ENCODE results near the gene LRP8.
A peak's percentile ranks its signal among the peaks of the same experiment; 100 is the strongest.

Gene LRP8

DNA sequence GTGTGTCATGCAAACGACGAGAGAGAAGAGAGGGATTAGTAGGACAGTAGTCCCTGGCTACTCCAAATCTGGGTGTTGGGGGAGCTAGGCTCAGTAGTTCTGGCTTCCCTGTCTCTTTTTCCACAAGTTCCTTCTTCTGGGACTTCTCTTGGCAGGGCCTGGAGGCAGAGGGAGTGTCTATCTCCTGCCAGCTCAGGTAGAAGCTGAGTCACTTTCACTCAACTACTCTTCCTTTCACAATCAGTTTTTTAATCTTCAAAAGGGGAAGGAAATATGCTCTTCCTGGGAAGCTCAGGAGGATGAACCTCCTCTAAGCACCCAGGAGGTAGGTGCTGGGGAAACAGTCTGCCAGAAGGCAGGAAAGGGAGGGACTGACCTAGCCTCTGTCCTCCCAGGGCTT is 54.3 kb downstream of the LRP8 start:
- H3K4me3 ChIP-seq (ENCODE audit: low read depth, low read length) = no peak overlapping the region
- no peak for TF ChIP-seq CTCF (conservative IDR thresholded peaks at IDR 0.05; ENCODE audit: low read depth, low read length)
- DNase-seq (ENCODE audit: low read depth) = no peak

DNA sequence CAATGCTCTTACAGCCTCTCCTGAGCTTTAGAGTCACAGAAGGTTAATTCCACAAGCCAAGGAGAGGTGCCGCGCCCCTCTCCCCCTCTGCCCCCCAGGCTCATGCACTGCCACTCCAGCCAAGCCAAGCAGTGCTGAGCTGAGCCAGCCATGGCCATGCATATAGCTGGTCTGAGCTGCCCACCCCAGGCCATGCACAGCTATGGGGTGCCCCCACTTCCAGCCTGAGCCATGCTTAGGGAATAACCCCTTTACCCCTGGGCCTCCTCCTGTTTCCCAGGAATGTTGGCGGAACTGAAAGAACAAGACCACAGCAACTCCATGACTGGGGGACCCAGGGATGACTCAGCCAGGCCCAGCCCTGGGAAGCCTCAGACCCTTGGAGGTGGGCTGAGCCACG is 55.5 kb downstream of the LRP8 start:
- no peak for DNase-seq (ENCODE audit: low read depth)
- H3K4me3 ChIP-seq (ENCODE audit: low read depth, low read length) = no peak overlapping the region
- TF ChIP-seq CTCF (conservative IDR thresholded peaks at IDR 0.05; ENCODE audit: low read depth, low read length) = no peak

GRCh38 chr1:53271446-53272090 is 56.3 kb downstream of the LRP8 start:
- no peak overlapping the region for H3K4me3 ChIP-seq (ENCODE audit: low read depth, low read length)
- DNase-seq (ENCODE audit: low read depth) = no peak
- no peak for TF ChIP-seq CTCF (conservative IDR thresholded peaks at IDR 0.05; ENCODE audit: low read depth, low read length)

- DNase-seq (ENCODE audit: low read depth) = no peak
- no peak overlapping the region for H3K4me3 ChIP-seq (ENCODE audit: low read depth, low read length)
- TF ChIP-seq CTCF (conservative IDR thresholded peaks at IDR 0.05; ENCODE audit: low read depth, low read length) = no peak
These were observed 57.0 kb downstream of the LRP8 start for GRCh38 chr1:53270873-53271272.

DNA sequence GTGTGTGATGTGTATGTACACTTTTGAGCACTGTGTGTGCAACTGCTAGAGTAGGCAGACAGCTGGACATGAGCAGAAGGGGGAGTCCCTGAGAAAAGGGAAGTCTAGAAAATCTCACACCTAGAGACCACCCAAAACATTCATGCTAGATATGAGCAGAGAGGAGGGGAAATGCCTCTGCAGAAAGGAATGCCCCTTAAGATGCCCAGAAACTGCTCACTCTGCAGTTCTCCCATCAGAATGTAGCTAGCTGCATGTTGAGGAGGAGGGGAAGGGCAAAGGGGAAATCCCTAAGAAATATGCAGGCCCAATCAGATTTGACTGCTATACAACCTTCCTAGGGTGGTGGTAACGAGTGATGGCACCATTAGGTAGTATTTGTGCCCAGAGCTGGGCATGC is 57.8 kb downstream of the LRP8 start:
- no peak for TF ChIP-seq CTCF (conservative IDR thresholded peaks at IDR 0.05; ENCODE audit: low read depth, low read length)
- no peak overlapping the region for H3K4me3 ChIP-seq (ENCODE audit: low read depth, low read length)
- DNase-seq (ENCODE audit: low read depth) = no peak

DNA sequence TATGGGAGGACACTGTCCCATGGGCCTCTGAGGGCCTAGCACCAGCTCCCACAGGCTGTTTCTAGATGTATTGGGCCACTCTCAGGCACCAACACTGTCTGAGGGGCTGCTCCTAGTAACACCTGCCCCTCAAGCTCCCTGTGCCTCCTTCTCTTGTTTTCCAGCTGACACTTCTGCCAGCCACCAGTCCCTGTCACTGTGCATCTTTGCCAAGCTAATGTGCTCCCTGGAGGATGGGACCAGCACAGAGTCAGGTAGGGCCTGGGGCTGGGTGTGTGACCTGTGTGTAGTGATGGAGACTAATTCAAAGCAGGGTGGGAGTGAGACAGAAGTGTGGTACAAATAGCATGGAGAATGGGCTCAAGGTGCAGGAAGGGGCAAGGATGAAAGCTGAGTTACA is 60.1 kb downstream of the LRP8 start:
- TF ChIP-seq CTCF (conservative IDR thresholded peaks at IDR 0.05; ENCODE audit: low read depth, low read length) = no peak
- no peak overlapping the region for H3K4me3 ChIP-seq (ENCODE audit: low read depth, low read length)
- no peak for DNase-seq (ENCODE audit: low read depth)

DNA sequence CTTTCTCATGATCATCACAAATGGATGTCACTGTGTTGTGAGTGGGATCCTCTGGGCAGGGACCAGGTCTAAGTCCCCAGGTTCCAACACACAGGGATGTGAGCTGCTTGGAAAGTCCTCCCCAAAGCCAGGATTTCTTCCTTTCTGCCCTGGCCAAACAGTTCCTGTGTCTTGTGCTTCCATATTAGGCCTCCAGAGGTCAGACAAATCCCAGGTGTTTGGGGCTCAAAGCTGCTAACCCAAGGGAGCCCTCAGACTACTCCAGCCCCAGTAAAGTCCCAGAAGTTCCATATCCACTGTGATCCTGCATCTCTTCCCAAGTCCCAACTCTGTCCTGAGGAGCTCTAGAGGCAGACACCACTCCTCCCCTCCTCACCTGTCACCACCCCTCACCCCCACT is 61.8 kb downstream of the LRP8 start:
- TF ChIP-seq CTCF (conservative IDR thresholded peaks at IDR 0.05; ENCODE audit: low read depth, low read length) = peak; percentile 54
- peak; percentile 32 for DNase-seq (ENCODE audit: low read depth)
- no peak overlapping the region for H3K4me3 ChIP-seq (ENCODE audit: low read depth, low read length)
